Measurements from ENCODE around the gene NARS2. TPM values are rescaled to one million over a fixed set of nuclear protein-coding genes. Genes with fewer than 3 reads are reported as not detected.

NARS2 gene
- total and polyA plus RNA-seq, 9 of the 15 experiments (the other 6 are each of a cell fraction or from before 2014, with no cell fraction given): 26.8 to 48.0 (median 34.2) TPM

DNA sequence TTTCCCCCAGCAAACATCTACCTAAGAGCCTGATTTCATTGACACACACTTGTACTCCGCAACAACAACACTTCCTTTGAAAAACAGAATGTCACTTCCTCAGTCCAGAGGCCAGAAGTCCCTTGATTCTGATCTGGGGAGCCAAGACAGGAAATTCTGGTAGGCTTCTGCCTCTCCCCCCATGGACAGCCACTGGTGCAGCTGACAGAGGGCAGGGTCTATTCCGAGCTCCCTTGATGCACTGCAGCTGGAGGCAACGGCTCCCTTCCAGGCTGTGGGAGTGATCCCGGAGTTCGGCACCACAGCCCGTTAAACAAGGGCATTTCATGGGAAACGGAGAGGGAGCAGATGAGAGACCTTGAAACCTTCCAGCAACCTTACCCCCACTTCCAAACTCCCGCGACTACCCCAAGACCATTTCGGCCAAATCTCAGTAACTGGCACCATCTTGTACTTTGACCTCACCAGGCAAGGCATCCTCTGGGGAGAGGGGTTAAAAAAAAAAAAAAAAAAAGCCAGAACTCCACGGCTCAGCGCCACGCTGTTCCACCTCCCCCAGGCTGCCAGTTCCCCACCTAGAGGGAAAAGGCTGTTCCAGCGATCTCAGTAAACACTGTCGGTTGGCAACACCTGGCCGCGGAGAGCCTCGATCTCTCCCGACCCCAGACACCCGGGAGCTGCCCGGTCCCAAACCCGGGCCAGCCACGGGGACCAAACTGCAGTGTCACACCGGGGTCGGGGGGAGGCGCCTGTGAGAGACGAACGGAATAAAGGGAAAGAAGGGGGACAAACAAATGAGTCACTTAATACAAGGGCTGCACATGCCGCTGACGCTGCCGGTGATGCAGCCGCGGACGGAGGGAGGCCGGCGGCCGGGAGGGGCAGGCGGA is 158.1 kb downstream of the NARS2 start (continued):
- TF ChIP-seq, protein P1, sequence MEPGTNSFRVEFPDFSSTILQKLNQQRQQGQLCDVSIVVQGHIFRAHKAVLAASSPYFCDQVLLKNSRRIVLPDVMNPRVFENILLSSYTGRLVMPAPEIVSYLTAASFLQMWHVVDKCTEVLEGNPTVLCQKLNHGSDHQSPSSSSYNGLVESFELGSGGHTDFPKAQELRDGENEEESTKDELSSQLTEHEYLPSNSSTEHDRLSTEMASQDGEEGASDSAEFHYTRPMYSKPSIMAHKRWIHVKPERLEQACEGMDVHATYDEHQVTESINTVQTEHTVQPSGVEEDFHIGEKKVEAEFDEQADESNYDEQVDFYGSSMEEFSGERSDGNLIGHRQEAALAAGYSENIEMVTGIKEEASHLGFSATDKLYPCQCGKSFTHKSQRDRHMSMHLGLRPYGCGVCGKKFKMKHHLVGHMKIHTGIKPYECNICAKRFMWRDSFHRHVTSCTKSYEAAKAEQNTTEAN (CRISPR knock-in tag; IDR thresholded peaks at IDR 0.05): no peak
- TF ChIP-seq STAT5B (CRISPR knock-in tag; IDR thresholded peaks at IDR 0.05) (no peak), RBM22 (IDR thresholded peaks at IDR 0.05; ENCODE audit: low read depth, low read length, poor library complexity, severe bottlenecking) (no peak), MCM3 (IDR thresholded peaks at IDR 0.05) (no peak), SETDB1 (IDR thresholded peaks at IDR 0.05; ENCODE audit: low read length) (no peak), RBFOX2 (IDR thresholded peaks at IDR 0.05; ENCODE audit: low read depth, low read length) (peak; percentile 96), NEUROD1 (IDR thresholded peaks at IDR 0.05; ENCODE audit: borderline replicate concordance, low read depth, low read length, partially characterized antibody) (no peak), KLF6 (CRISPR knock-in tag; IDR thresholded peaks at IDR 0.05; ENCODE audit: borderline replicate concordance) (0 out of 2 replicates have a peak, but pooled peaks have one; percentile 21), TARDBP (IDR thresholded peaks at IDR 0.05) (no peak), HCFC1 (IDR thresholded peaks at IDR 0.05; ENCODE audit: low read depth, low read length) (no peak), ERF (CRISPR knock-in tag; IDR thresholded peaks at IDR 0.05) (no peak), NFE2 (IDR thresholded peaks at IDR 0.05; ENCODE audit: low read depth) (peak; percentile 85)
- TF ChIP-seq, protein P2, sequence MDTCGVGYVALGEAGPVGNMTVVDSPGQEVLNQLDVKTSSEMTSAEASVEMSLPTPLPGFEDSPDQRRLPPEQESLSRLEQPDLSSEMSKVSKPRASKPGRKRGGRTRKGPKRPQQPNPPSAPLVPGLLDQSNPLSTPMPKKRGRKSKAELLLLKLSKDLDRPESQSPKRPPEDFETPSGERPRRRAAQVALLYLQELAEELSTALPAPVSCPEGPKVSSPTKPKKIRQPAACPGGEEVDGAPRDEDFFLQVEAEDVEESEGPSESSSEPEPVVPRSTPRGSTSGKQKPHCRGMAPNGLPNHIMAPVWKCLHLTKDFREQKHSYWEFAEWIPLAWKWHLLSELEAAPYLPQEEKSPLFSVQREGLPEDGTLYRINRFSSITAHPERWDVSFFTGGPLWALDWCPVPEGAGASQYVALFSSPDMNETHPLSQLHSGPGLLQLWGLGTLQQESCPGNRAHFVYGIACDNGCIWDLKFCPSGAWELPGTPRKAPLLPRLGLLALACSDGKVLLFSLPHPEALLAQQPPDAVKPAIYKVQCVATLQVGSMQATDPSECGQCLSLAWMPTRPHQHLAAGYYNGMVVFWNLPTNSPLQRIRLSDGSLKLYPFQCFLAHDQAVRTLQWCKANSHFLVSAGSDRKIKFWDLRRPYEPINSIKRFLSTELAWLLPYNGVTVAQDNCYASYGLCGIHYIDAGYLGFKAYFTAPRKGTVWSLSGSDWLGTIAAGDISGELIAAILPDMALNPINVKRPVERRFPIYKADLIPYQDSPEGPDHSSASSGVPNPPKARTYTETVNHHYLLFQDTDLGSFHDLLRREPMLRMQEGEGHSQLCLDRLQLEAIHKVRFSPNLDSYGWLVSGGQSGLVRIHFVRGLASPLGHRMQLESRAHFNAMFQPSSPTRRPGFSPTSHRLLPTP (IDR thresholded peaks at IDR 0.05; ENCODE audit: borderline replicate concordance, extremely low read depth, insufficient read length): no peak
- TF ChIP-seq, protein P3, sequence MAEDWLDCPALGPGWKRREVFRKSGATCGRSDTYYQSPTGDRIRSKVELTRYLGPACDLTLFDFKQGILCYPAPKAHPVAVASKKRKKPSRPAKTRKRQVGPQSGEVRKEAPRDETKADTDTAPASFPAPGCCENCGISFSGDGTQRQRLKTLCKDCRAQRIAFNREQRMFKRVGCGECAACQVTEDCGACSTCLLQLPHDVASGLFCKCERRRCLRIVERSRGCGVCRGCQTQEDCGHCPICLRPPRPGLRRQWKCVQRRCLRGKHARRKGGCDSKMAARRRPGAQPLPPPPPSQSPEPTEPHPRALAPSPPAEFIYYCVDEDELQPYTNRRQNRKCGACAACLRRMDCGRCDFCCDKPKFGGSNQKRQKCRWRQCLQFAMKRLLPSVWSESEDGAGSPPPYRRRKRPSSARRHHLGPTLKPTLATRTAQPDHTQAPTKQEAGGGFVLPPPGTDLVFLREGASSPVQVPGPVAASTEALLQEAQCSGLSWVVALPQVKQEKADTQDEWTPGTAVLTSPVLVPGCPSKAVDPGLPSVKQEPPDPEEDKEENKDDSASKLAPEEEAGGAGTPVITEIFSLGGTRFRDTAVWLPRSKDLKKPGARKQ (CRISPR knock-in tag; IDR thresholded peaks at IDR 0.05): no peak
- TF ChIP-seq, protein P4, sequence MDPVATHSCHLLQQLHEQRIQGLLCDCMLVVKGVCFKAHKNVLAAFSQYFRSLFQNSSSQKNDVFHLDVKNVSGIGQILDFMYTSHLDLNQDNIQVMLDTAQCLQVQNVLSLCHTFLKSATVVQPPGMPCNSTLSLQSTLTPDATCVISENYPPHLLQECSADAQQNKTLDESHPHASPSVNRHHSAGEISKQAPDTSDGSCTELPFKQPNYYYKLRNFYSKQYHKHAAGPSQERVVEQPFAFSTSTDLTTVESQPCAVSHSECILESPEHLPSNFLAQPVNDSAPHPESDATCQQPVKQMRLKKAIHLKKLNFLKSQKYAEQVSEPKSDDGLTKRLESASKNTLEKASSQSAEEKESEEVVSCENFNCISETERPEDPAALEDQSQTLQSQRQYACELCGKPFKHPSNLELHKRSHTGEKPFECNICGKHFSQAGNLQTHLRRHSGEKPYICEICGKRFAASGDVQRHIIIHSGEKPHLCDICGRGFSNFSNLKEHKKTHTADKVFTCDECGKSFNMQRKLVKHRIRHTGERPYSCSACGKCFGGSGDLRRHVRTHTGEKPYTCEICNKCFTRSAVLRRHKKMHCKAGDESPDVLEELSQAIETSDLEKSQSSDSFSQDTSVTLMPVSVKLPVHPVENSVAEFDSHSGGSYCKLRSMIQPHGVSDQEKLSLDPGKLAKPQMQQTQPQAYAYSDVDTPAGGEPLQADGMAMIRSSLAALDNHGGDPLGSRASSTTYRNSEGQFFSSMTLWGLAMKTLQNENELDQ (CRISPR knock-in tag; IDR thresholded peaks at IDR 0.05; ENCODE audit: borderline replicate concordance): no peak
- TF ChIP-seq, protein P5, sequence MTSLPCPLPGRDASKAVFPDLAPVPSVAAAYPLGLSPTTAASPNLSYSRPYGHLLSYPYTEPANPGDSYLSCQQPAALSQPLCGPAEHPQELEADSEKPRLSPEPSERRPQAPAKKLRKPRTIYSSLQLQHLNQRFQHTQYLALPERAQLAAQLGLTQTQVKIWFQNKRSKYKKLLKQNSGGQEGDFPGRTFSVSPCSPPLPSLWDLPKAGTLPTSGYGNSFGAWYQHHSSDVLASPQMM (CRISPR knock-in tag; IDR thresholded peaks at IDR 0.05): no peak
- TF ChIP-seq, protein P6, sequence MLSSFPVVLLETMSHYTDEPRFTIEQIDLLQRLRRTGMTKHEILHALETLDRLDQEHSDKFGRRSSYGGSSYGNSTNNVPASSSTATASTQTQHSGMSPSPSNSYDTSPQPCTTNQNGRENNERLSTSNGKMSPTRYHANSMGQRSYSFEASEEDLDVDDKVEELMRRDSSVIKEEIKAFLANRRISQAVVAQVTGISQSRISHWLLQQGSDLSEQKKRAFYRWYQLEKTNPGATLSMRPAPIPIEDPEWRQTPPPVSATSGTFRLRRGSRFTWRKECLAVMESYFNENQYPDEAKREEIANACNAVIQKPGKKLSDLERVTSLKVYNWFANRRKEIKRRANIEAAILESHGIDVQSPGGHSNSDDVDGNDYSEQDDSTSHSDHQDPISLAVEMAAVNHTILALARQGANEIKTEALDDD (IDR thresholded peaks at IDR 0.05): no peak

All from K562 (cell line).